Limb (tissue), 2 donors: ENCODE data around the gene TTC17.
"Not testable (repeated sequence)": the region's sequence is repeated elsewhere in the genome, so short reads cannot be mapped to it uniquely, and the experiment has no call there.

Source experiments
- DNase-seq, 2 donors: peaks; one replicate each; pipeline ENCODE4 v3.0.0-alpha.2; 2016; ENCODE audit errors: extremely low spot score in 2 of 2

Gene TTC17

GRCh38 chr11:43358801-43359421 lies at the start of gene TTC17:
Gene TTC17, plus strand, starts transcription at chr11:43358920. Its CDS starts 35 bp downstream, at chr11:43358955.
- peak; percentile 95 to 96 for DNase-seq

- DNase-seq, result peak; percentile 94 to 95
Measured at GRCh38 chr11:43311791-43312607, 46.7 kb upstream of the TTC17 start, which contains the start of gene API5. Gene API5, plus strand, starts transcription at chr11:43311996. Its CDS starts 132 bp downstream, at chr11:43312128.

DNA sequence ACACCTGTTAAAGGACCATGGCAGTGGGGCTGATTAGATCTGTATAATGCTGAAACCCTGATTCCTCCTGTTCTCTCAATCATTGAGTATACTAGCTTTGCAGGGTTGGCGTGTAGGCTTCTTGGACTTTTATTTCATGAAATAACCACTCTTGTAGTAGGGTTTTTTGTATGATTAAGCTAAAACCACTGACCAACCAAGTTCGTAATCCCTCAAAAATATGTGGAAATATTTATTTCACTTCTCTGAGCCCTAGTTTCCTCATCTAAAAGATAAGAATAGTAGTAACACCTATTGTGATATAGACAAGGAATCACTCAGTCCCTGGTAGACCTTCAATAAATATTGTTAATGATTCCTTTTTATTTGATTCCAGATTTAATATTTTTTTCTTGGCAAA lies 42.8 kb upstream of the TTC17 start:
- no peak for DNase-seq

- no peak for DNase-seq
Measured at GRCh38 chr11:43316451-43316850, 42.3 kb upstream of the TTC17 start.

GRCh38 chr11:43327987-43328386 lies 30.7 kb upstream of the TTC17 start:
- no peak for DNase-seq

GRCh38 chr11:43328482-43328881 lies 30.2 kb upstream of the TTC17 start:
- no peak for DNase-seq

DNA sequence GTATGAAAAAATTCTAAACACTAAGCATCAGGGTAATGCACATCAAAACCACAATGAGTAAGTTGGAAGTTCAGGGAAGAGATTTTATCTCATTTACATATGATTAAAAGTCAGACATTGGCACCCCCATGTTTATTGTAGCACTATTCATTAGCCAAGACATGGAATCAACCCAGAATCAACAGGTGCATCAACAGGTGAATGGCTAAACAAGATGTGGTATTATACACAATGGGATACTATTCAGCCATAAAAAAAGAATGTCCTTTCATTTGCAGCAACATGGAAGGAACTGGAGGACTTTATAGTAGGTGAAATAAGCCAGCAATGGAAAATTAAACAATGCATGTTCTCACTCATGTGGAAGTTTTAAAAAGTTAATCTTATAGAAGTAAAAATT lies 17.6 kb upstream of the TTC17 start:
- no peak for DNase-seq

DNA sequence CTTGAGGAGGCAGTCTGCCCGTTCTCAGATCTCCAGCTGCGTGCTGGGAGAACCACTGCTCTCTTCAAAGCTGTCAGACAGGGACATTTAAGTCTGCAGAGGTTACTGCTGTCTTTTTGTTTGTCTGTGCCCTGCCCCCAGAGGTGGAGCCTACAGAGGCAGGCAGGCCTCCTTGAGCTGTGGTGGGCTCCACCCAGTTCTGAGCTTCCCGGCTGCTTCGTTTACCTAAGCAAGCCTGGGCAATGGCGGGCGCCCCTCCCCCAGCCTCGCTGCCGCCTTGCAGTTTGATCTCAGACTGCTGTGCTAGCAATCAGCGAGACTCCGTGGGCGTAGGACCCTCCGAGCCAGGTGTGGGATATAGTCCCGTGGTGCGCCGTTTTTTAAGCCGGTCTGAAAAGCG lies 7.3 kb upstream of the TTC17 start:
- not testable (repeated sequence) for DNase-seq

- DNase-seq, result no peak
Measured at GRCh38 chr11:43354311-43354710, 4.4 kb upstream of the TTC17 start.

- DNase-seq, result no peak
Measured at GRCh38 chr11:43356336-43356735, 2.4 kb upstream of the TTC17 start.

DNA sequence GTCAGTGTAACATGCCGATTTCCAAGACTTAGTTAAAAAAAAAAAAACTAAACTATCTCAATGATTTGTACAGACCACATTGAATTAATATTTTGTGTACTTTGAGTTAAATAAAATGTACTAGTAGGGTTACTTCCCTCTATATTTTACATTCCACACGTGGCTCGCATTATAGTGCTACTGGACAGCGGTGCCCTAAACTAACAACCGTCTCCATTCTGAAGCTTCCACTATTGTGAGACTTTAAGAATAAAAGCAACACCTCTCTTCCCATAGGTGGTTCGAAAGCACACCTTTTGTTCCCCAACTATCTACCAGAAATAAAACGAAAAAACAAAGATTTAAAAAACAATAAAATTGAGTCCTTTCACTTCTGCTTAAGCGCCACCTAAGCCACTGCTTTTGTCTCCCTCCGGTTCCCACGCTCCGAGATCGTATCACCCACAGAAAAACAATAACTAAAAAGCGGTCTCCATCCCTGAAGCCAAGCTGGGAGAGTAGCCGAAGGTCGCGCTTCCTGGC lies 380 bp upstream of the TTC17 start:
- no peak for DNase-seq

GRCh38 chr11:43359422-43359818 lies 700 bp downstream of the TTC17 start:
- peak in 1 of 2 donors; percentile 10 for DNase-seq

GRCh38 chr11:43360361-43361032 lies 1.8 kb downstream of the TTC17 start:
- peak in 1 of 2 donors; percentile 6 for DNase-seq

- DNase-seq, result no peak
Measured at GRCh38 chr11:43366677-43367076, 8.0 kb downstream of the TTC17 start.

GRCh38 chr11:43367382-43368178 lies 8.9 kb downstream of the TTC17 start:
- peak in 1 of 2 donors; percentile 17 for DNase-seq

DNA sequence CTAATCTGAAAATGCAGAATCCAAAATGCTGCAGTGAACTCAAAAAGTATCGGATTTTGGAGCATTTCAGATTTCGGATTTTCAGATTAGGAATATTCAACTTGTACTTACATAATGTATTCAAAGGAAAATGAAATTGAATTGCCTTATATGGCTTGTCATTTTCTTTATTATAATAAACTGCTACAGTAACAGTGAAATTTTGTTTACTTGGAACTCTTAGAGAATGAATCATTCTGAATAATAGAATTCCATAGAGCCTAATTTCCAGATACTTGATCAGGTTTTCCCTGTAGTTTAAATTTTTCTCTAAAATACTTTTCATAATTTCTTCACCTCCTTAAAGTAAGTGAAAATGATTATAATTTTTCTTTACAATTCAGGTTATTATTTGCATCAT lies 17.3 kb downstream of the TTC17 start:
- DNase-seq, result no peak

GRCh38 chr11:43376594-43376993 lies 17.9 kb downstream of the TTC17 start:
- no peak for DNase-seq

GRCh38 chr11:43377389-43377788 lies 18.7 kb downstream of the TTC17 start:
- DNase-seq, result no peak

DNA sequence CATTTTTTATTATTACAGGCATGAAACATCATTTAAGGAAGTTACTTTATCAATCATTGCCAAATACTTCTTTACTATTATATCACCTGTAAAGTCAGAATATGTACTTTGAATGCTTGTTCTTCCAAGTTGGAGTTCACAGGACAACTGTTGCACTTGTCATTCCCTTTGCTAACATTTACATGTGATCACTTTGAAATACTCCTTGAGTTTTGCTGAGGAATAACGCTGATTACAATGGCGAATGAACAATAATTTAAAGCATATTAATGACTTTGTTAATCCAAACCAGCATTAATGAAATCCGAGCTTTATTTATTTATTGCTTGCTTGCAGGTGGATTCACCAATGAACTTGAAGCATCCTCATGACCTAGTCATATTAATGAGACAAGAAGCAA lies 20.2 kb downstream of the TTC17 start:
- no peak for DNase-seq

GRCh38 chr11:43381802-43382201 lies 23.1 kb downstream of the TTC17 start:
- no peak for DNase-seq

DNA sequence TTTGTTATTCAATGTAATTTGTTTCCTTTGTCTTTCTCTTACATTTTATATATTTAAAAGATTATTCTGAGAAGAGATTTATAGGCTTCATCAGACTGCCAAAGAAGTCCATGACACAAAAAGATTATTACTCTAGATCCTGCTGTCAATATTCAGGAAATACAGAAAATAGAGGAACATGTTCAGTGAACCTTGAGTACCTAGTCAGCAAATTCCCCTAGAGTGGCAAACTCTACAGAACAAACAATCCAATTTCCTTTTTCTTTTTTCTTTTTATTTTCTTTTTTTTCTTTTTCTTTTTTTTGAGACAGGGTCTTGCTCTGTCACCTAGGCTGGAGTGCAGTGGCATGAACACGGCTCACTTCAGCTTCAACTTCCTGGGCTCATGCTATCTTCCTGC lies 23.9 kb downstream of the TTC17 start:
- DNase-seq, result no peak
